K562 (cell line): ENCODE data around the gene GLB1L2. TPM values are rescaled to one million over a fixed set of nuclear protein-coding genes. Genes with fewer than 3 reads are reported as not detected.

Experiments used
- ATAC-seq: fragments of 200-7000 bp; cut with Tn5 transposase; 3 replicates; pipeline ENCODE4 v1.9.1; 2020; ENCODE audit warnings: moderate library complexity
- BruUV-seq: library from RNA; stranded (reverse); fragments of 400-500 nt; replicated peaks from 2 replicates; lab custom pipeline; 2021; lab: Mats Ljungman, UMichigan
- CTCF ChIA-PET: fragments of 300-600 bp; formaldehyde crosslinking; extraction: SDS; loops from one replicate; lab custom pipeline; 2021; ENCODE audit warnings: low intra/inter-chr PET ratio; lab: Yijun Ruan, JAX
- POLR2A ChIA-PET: fragments of 300-600, 350-650 bp; sonication (Branson Sonifier 250); formaldehyde crosslinking; extraction: SDS; loops from one replicate; lab custom pipeline; 2021; ENCODE audit warnings: antibody characterized with exemption, inconsistent platforms; lab: Yijun Ruan, JAX
- DNase-seq, 4 experiments: peaks; one replicate each; pipeline versions ENCODE4 v3.0.0 to v3.0.0-alpha.2; 2011 to 2018; ENCODE audit warnings: low spot score in 3 of 4, mixed read lengths in 3 of 4; ENCODE audit errors: extremely low read depth in 1 of 4
- FAIRE-seq: peaks from 2 replicates; lab custom pipeline; 2011; peaks lifted over from hg19 to GRCh38; lab: Jason Lieb, UNC
- H2AFZ ChIP-seq: 2 replicates; pipeline ENCODE4 v1.6.0; 2011; ENCODE audit warnings: low read depth, low read length, control low read depth, inconsistent platforms
- H3K27ac ChIP-seq: fragments of 200-600 bp; 3 replicates; pipeline ENCODE4 v1.8.0; 2011; ENCODE audit warnings: low read depth, mild to moderate bottlenecking, control low read depth, inconsistent platforms, low read length, moderate library complexity, mixed read lengths; ENCODE audit errors: extremely low read depth
- H3K27me3 ChIP-seq, 2 experiments: fragments of 300-600 bp in 1 of 2; 2 replicates in 1 of 2; 3 replicates in 1 of 2; pipeline versions ENCODE4 v1.6.0 to v1.8.0; 2011; ENCODE audit warnings: inconsistent platforms in 2 of 2, low read length in 2 of 2, mild to moderate bottlenecking in 1 of 2, mixed read lengths in 1 of 2, moderate library complexity in 1 of 2; ENCODE audit not compliant: control insufficient read depth in 2 of 2, insufficient read depth in 2 of 2
- H3K36me3 ChIP-seq: fragments of 300-600 bp; 3 replicates; pipeline ENCODE4 v1.8.0; 2011; ENCODE audit warnings: mild to moderate bottlenecking, low read length, inconsistent platforms; ENCODE audit not compliant: control insufficient read depth, insufficient read depth
- H3K4me1 ChIP-seq, 2 experiments: fragments of 200-600 bp in 1 of 2; replicated peaks in 1 of 2; 2 replicates in 1 of 2; 3 replicates in 1 of 2; pipeline versions ENCODE4 v1.5.1 to v1.8.0; 2011; ENCODE audit warnings: inconsistent platforms in 2 of 2, low read length in 2 of 2, mild to moderate bottlenecking in 1 of 2, mixed read lengths in 1 of 2, moderate library complexity in 1 of 2; ENCODE audit not compliant: control insufficient read depth in 2 of 2, insufficient read depth in 2 of 2
- H3K4me2 ChIP-seq: 2 replicates; pipeline ENCODE4 v1.6.1; 2011; ENCODE audit warnings: low read length, control low read depth, inconsistent platforms, mixed read lengths; ENCODE audit not compliant: insufficient read depth
- H3K4me3 ChIP-seq: fragments of 200-600 bp; sonication (generic), shearing (Covaris generic); 2 replicates; pipeline ENCODE4 v1.5.1; 2016; ENCODE audit warnings: control low read depth, inconsistent platforms
- H3K79me2 ChIP-seq: fragments of 200-600 bp; 3 replicates; pipeline ENCODE4 v1.8.0; 2011; ENCODE audit warnings: low read length, inconsistent platforms; ENCODE audit not compliant: control insufficient read depth, insufficient read depth
- H3K9ac ChIP-seq, 2 experiments: 2 replicates each; pipeline versions ENCODE4 v1.6.0 to v1.6.1; 2011; ENCODE audit warnings: low read depth in 2 of 2, low read length in 2 of 2, control low read depth in 1 of 2, inconsistent platforms in 1 of 2, mild to moderate bottlenecking in 1 of 2, mixed read lengths in 1 of 2; ENCODE audit not compliant: insufficient read depth in 1 of 2
- H3K9me1 ChIP-seq: one replicate; pipeline ENCODE4 v1.6.0; 2011; ENCODE audit warnings: inconsistent platforms, mild to moderate bottlenecking, low read length, moderate library complexity; ENCODE audit not compliant: control insufficient read depth, insufficient read depth
- H3K9me3 ChIP-seq: replicated peaks from 2 replicates; pipeline ENCODE4 v1.5.1; 2011; ENCODE audit warnings: low read depth, low read length, inconsistent platforms; ENCODE audit not compliant: control insufficient read depth, insufficient read depth
- H4K20me1 ChIP-seq: replicated peaks from 2 replicates; pipeline ENCODE4 v1.6.1; 2011; ENCODE audit warnings: low read length, inconsistent platforms, mixed read lengths; ENCODE audit not compliant: control insufficient read depth, insufficient read depth
- MAZ ChIP-seq, 2 experiments: fragments of 450-650 bp in 1 of 2; sonication (generic) in 1 of 2; formaldehyde crosslinking; IDR thresholded peaks in 1 of 2; conservative IDR thresholded peaks in 1 of 2; 2 replicates each; pipeline versions ENCODE4 v1.4.0 to v1.5.0; 2020; ENCODE audit warnings: mild to moderate bottlenecking in 1 of 2, missing genetic modification reagents in 1 of 2
- RUNX1 ChIP-seq: sonication (generic); IDR thresholded peaks from 2 replicates; pipeline ENCODE4 v1.6.1; 2016; ENCODE audit warnings: antibody characterized with exemption, low read depth
- STAT5B ChIP-seq: fragments of 250-450 bp; sonication (Bioruptor Pico); IDR thresholded peaks from 2 replicates; pipeline ENCODE4 v1.8.0; 2021; ENCODE audit warnings: mild to moderate bottlenecking, inconsistent platforms
- ZEB2 ChIP-seq: fragments of 450-650 bp; IDR thresholded peaks from 2 replicates; pipeline ENCODE4 v1.6.1; 2016
- ZNF175 ChIP-seq: fragments of 200-800 bp; sonication (Bioruptor generic); IDR thresholded peaks from 2 replicates; pipeline ENCODE4 v1.6.1; 2016; ENCODE audit warnings: low read depth, mild to moderate bottlenecking, missing genetic modification characterization, missing compliant biosample characterization
- WGBS: fragments of 100-300 bp; shearing (Covaris generic); methylation state at CpG from one replicate; pipeline ENCODE4 v1.1.6; 2016; ENCODE audit warnings: low coverage, mixed read lengths; ENCODE audit not compliant: insufficient coverage; ENCODE audit errors: missing lambda C conversion rate; 5-methylcytosine and 5-hydroxymethylcytosine counted together
- in situ Hi-C: fragments of 300-500 bp; cut with MboI; formaldehyde crosslinking; loops from 4 replicates; pipeline ENCODE4 v1.15.0; 2018; ENCODE audit warnings: inconsistent platforms, mixed read lengths
- intact Hi-C: fragments of 100-400 bp; cut with micrococcal nuclease; formaldehyde crosslinking; loops from 2 replicates; pipeline ENCODE4 v1.14.2; 2022
- polyA plus RNA-seq, 8 experiments: library from polyadenylated mRNA; depleted of rRNA in 4 of 8; stranded (reverse) in 5 of 8; unstranded in 3 of 8; fragments of >200 nt; fragmentation: Nextera tagmentation in 2 of 8; fragmentation: Illumina TruSeq in 1 of 8; extraction: Ambion mirVana in 2 of 8; extraction: Trizol in 1 of 8; gene quantifications; 2 replicates each; pipeline versions ENCODE4 v1.2.1 to v1.2.3, GENCODE V29; 2011 to 2014; ENCODE audit warnings: inconsistent platforms in 1 of 8, missing spikeins in 1 of 8
- total RNA-seq, 7 experiments: library from RNA; depleted of rRNA in 6 of 7; stranded (reverse); fragments of >200 nt in 6 of 7; fragmentation: Illumina TruSeq in 2 of 7; extraction: Trizol in 2 of 7; gene quantifications; 2 replicates each; pipeline versions ENCODE4 v1.2.1 to v1.2.3, GENCODE V29; 2011 to 2021; ENCODE audit warnings: low replicate concordance in 1 of 7
- TF ChIP-seq, protein P1 (sequence below), 2 experiments: fragments of 450-650 bp; formaldehyde crosslinking in 1 of 2; IDR thresholded peaks; 2 replicates each; pipeline versions ENCODE4 v1.4.0 to v1.6.1; 2014 to 2020; ENCODE audit warnings: mild to moderate bottlenecking in 2 of 2, borderline replicate concordance in 1 of 2, low read depth in 1 of 2

GLB1L2 gene
- total and polyA plus RNA-seq, 9 of the 15 experiments (the other 6 are each of a cell fraction or from before 2014, with no cell fraction given) = 0.84 to 21.4 (median 13.8) TPM

DNA sequence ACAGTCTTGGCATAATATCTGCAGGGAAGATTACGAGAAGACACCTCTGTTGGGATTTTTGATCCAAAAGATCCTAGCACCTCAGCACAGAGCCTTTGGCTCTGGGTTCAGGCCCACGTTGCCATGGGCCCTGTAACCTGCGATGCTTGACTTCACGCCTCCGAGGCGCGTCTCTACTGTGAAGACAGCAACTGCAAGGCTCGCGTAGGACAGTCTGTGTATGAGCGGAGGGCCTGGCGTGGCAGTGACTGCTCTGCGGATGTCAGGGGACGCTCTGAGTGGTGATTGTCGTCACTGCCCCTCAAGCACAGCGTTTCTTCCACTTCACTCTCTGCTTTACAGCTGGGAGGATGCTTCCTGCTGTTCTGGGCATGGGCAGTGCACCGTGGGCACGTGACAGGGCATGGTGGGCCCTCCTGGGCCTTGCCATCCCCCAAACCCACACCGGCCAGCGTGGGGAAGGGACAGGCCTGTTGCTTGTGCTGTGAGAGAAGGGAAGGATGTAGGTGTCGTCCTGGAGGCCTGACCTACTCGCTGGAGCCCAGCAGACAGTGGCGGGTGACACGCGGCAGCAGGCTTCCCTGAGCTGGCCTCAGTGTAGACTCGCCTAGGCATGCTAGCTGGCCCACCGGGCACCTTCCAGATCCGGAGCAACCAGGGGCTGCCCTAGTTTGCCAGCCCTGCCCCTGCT is 26.5 kb downstream of the GLB1L2 start:
- H3K27me3 ChIP-seq = no peaks in the 10 kb centered on the region
- BruUV-seq = no TSS peak
- no peak overlapping the region for H2AFZ ChIP-seq
- intact Hi-C loops (no loop called here), in situ Hi-C loops (no loop called here)
- no peak overlapping the region for H3K4me2 ChIP-seq
- no peaks in the 10 kb centered on the region for H3K9me3 ChIP-seq
- H3K4me1 ChIP-seq = peaks cover 18 to 20% of the 10 kb centered on the region in 2 experiments; a peak in 4 of 5 replicates
- 74% methylated on average over 25 of the region's 27 CpGs for WGBS
- H3K9me1 ChIP-seq = no peaks in the 10 kb centered on the region
- H3K79me2 ChIP-seq = no peaks in the 10 kb centered on the region
- H3K27ac ChIP-seq = no peak overlapping the region
- H3K36me3 ChIP-seq = peaks cover 3% of the 10 kb centered on the region; the same call in 2 of the 3 replicates
- ChIA-PET CTCF (no interaction called here), POLR2A (interaction anchor here (1.1 kb wide), 1 partner anchor 564 kb away, joined by 3 read pairs; no protein-coding TSS in a partner anchor)
- no peaks in the 10 kb centered on the region for H4K20me1 ChIP-seq
- no peak overlapping the region for H3K4me3 ChIP-seq
- ATAC-seq (no peak), FAIRE-seq (no peak), DNase-seq (no peak)
- peak overlapping the region in 1 of 2 experiments; percentile 29; a peak in 1 of 4 replicates for H3K9ac ChIP-seq
- TF ChIP-seq ZEB2 (no peak), MAZ (CRISPR knock-in tag; conservative IDR thresholded peaks at IDR 0.05 in 1 of 2, IDR thresholded peaks at IDR 0.05 in 1 of 2) (no peak), RUNX1 (no peak), STAT5B (CRISPR knock-in tag) (no peak), ZNF175 (CRISPR knock-in tag) (no peak)
- TF ChIP-seq, protein P1, sequence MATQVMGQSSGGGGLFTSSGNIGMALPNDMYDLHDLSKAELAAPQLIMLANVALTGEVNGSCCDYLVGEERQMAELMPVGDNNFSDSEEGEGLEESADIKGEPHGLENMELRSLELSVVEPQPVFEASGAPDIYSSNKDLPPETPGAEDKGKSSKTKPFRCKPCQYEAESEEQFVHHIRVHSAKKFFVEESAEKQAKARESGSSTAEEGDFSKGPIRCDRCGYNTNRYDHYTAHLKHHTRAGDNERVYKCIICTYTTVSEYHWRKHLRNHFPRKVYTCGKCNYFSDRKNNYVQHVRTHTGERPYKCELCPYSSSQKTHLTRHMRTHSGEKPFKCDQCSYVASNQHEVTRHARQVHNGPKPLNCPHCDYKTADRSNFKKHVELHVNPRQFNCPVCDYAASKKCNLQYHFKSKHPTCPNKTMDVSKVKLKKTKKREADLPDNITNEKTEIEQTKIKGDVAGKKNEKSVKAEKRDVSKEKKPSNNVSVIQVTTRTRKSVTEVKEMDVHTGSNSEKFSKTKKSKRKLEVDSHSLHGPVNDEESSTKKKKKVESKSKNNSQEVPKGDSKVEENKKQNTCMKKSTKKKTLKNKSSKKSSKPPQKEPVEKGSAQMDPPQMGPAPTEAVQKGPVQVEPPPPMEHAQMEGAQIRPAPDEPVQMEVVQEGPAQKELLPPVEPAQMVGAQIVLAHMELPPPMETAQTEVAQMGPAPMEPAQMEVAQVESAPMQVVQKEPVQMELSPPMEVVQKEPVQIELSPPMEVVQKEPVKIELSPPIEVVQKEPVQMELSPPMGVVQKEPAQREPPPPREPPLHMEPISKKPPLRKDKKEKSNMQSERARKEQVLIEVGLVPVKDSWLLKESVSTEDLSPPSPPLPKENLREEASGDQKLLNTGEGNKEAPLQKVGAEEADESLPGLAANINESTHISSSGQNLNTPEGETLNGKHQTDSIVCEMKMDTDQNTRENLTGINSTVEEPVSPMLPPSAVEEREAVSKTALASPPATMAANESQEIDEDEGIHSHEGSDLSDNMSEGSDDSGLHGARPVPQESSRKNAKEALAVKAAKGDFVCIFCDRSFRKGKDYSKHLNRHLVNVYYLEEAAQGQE (IDR thresholded peaks at IDR 0.05; ENCODE audit: borderline replicate concordance) = no peak
- TF ChIP-seq, protein P1 (CRISPR knock-in tag; IDR thresholded peaks at IDR 0.05; ENCODE audit: low read depth) = no peak
